ENCODE measurements around the gene LARP4B.

Gene LARP4B

DNA sequence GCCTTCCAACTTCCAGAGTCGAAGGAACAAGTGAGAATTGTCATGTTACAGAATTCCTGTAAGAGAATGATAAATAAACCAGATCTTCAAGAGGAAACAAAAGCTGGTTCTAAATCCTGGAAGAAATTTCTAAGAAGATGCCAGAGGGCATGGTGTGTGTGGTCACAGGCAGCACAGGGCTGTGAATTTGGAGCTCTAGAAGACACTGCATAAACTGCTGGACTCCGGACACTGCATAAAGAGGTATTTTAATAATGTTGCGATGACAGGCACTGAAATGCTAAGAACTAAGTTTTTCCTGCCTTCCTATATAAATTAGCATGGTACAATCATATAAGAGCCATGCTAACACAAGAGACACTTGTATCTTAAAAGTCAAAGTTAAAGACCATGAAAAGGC lies 86.0 kb downstream of the LARP4B start (continued):
- TF ChIP-seq, protein P1, sequence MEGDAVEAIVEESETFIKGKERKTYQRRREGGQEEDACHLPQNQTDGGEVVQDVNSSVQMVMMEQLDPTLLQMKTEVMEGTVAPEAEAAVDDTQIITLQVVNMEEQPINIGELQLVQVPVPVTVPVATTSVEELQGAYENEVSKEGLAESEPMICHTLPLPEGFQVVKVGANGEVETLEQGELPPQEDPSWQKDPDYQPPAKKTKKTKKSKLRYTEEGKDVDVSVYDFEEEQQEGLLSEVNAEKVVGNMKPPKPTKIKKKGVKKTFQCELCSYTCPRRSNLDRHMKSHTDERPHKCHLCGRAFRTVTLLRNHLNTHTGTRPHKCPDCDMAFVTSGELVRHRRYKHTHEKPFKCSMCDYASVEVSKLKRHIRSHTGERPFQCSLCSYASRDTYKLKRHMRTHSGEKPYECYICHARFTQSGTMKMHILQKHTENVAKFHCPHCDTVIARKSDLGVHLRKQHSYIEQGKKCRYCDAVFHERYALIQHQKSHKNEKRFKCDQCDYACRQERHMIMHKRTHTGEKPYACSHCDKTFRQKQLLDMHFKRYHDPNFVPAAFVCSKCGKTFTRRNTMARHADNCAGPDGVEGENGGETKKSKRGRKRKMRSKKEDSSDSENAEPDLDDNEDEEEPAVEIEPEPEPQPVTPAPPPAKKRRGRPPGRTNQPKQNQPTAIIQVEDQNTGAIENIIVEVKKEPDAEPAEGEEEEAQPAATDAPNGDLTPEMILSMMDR (tag by site-specific recombination; IDR thresholded peaks at IDR 0.05): no peak

DNA sequence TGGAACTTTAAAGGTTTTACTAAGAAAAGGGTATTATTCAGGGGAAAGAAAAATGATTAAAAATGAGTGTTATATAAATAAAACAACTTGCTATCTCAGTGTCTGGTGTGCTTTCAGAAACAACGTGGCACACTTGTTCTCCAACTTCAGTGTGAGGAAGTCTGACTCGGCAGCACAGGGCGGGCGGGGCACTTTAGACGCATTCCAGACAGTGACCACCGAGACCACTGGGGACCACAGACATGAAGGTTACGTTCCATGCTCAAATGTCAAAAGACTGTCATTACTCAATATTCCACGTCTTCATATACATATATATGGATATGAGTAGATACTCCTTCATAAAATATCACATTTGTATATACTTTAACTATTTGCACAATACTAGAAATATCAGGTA lies 87.0 kb downstream of the LARP4B start:
- Histone ChIP-seq H3K9me3 (ENCODE audit: control insufficient read depth, insufficient read depth, low read depth, low read length) (no peaks in the 10 kb centered on the region), H3K4me1 (ENCODE audit: control insufficient read depth, insufficient read depth, low read length) (no peaks in the 10 kb centered on the region), H3K4me3 (ENCODE audit: low read depth, low read length) (no peak overlapping the region), H3K36me3 (ENCODE audit: control insufficient read depth in 2 of 2, insufficient read depth in 1 of 2, low read length in 2 of 2) (peaks cover 31 to 82% of the 10 kb centered on the region in 2 experiments), H3K27ac (ENCODE audit: extremely low read depth, low read depth, low read length) (no peak overlapping the region)
- TF ChIP-seq ZFP3 (tag by site-specific recombination; IDR thresholded peaks at IDR 0.05; ENCODE audit: low read depth) (no peak), ZNF514 (tag by site-specific recombination; IDR thresholded peaks at IDR 0.05) (no peak), ZNF138 (tag by site-specific recombination; IDR thresholded peaks at IDR 0.05; ENCODE audit: borderline replicate concordance) (no peak), ZNF621 (tag by site-specific recombination; IDR thresholded peaks at IDR 0.05) (no peak)
- ChIA-PET POLR2A (no interaction called here), CTCF (no interaction called here)

DNA sequence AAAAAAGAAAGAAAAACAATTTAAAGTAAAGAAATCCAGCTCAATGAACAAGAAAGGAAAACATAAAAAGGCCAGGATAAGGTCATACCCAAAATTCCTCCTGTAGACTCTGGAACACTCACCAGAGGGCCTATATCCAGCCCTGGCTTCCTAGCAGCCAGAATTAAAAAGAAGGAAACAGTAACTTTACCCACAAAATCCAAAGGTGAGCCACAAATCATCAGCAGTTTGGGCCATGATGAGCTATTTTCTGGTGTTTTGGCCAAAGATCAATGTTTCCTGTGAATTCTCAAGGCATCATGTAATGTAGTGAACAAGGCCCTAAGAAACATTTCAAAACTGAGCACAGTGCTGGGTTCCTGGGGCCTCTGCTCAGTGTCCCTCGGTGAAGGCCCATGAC lies 87.8 kb downstream of the LARP4B start:
- Histone ChIP-seq H3K4me1 (ENCODE audit: control insufficient read depth, insufficient read depth, low read length) (no peaks in the 10 kb centered on the region), H3K27ac (ENCODE audit: extremely low read depth, low read depth, low read length) (no peak overlapping the region), H3K36me3 (ENCODE audit: control insufficient read depth in 2 of 2, insufficient read depth in 1 of 2, low read length in 2 of 2) (peaks cover 31 to 87% of the 10 kb centered on the region in 2 experiments), H3K4me3 (ENCODE audit: low read depth, low read length) (no peak overlapping the region), H3K9me3 (ENCODE audit: control insufficient read depth, insufficient read depth, low read depth, low read length) (no peaks in the 10 kb centered on the region)
- TF ChIP-seq, protein P2, sequence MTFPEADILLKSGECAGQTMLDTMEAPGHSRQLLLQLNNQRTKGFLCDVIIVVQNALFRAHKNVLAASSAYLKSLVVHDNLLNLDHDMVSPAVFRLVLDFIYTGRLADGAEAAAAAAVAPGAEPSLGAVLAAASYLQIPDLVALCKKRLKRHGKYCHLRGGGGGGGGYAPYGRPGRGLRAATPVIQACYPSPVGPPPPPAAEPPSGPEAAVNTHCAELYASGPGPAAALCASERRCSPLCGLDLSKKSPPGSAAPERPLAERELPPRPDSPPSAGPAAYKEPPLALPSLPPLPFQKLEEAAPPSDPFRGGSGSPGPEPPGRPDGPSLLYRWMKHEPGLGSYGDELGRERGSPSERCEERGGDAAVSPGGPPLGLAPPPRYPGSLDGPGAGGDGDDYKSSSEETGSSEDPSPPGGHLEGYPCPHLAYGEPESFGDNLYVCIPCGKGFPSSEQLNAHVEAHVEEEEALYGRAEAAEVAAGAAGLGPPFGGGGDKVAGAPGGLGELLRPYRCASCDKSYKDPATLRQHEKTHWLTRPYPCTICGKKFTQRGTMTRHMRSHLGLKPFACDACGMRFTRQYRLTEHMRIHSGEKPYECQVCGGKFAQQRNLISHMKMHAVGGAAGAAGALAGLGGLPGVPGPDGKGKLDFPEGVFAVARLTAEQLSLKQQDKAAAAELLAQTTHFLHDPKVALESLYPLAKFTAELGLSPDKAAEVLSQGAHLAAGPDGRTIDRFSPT (tag by site-specific recombination; IDR thresholded peaks at IDR 0.05): no peak
- no peak for TF ChIP-seq ZNF266 (tag by site-specific recombination; IDR thresholded peaks at IDR 0.05; ENCODE audit: low read depth)
- no peak for TF ChIP-seq BCL11B (tag by site-specific recombination; IDR thresholded peaks at IDR 0.05; ENCODE audit: low read depth)
- TF ChIP-seq ZNF777 (tag by site-specific recombination; IDR thresholded peaks at IDR 0.05; ENCODE audit: borderline replicate concordance): no peak
- no peak for TF ChIP-seq ZEB2 (tag by site-specific recombination; IDR thresholded peaks at IDR 0.05)
- no peak for TF ChIP-seq ZNF214 (tag by site-specific recombination; IDR thresholded peaks at IDR 0.05; ENCODE audit: borderline replicate concordance)
- TF ChIP-seq, protein P3, sequence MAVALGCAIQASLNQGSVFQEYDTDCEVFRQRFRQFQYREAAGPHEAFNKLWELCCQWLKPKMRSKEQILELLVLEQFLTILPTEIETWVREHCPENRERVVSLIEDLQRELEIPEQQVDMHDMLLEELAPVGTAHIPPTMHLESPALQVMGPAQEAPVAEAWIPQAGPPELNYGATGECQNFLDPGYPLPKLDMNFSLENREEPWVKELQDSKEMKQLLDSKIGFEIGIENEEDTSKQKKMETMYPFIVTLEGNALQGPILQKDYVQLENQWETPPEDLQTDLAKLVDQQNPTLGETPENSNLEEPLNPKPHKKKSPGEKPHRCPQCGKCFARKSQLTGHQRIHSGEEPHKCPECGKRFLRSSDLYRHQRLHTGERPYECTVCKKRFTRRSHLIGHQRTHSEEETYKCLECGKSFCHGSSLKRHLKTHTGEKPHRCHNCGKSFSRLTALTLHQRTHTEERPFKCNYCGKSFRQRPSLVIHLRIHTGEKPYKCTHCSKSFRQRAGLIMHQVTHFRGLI (tag by site-specific recombination; IDR thresholded peaks at IDR 0.05): no peak
- TF ChIP-seq ZNF473 (tag by site-specific recombination; IDR thresholded peaks at IDR 0.05): no peak
- no peak for TF ChIP-seq ZNF37A (tag by site-specific recombination; IDR thresholded peaks at IDR 0.05)
- TF ChIP-seq, protein P4, sequence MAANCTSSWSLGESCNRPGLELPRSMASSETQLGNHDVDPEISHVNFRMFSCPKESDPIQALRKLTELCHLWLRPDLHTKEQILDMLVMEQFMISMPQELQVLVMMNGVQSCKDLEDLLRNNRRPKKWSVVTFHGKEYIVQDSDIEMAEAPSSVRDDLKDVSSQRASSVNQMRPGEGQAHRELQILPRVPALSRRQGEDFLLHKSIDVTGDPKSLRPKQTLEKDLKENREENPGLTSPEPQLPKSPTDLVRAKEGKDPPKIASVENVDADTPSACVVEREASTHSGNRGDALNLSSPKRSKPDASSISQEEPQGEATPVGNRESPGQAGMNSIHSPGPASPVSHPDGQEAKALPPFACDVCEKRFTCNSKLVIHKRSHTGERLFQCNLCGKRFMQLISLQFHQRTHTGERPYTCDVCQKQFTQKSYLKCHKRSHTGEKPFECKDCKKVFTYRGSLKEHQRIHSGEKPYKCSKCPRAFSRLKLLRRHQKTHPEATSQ (tag by site-specific recombination; IDR thresholded peaks at IDR 0.05): no peak
- TF ChIP-seq ZNF629 (tag by site-specific recombination; IDR thresholded peaks at IDR 0.05): no peak
- no peak for TF ChIP-seq ZNF48 (tag by site-specific recombination; IDR thresholded peaks at IDR 0.05)
- no peak for TF ChIP-seq HOXC10 (CRISPR knock-in tag; IDR thresholded peaks at IDR 0.05)
- no peak for TF ChIP-seq ZBTB1 (tag by site-specific recombination; IDR thresholded peaks at IDR 0.05)
- no peak for TF ChIP-seq ZNF670 (tag by site-specific recombination; IDR thresholded peaks at IDR 0.05; ENCODE audit: low read depth)
- TF ChIP-seq ZSCAN16 (tag by site-specific recombination; IDR thresholded peaks at IDR 0.05): no peak
- CTCF ChIA-PET: no interaction called here
- POLR2A ChIA-PET: no interaction called here
